SIG-M5 treated with dmso at 0.1 percent for 504 hours (cell line): Measurements from ENCODE around the gene SLC10A1.
"Not testable (repeated sequence)": the region's sequence is repeated elsewhere in the genome, so short reads cannot be mapped to it uniquely, and the experiment has no call there.

Source experiments
- DNase-seq: peaks from one replicate; lab custom pipeline; 2025; ENCODE audit not compliant: unreplicated experiment; lab: John Stamatoyannopoulos, UW

Gene SLC10A1

DNA sequence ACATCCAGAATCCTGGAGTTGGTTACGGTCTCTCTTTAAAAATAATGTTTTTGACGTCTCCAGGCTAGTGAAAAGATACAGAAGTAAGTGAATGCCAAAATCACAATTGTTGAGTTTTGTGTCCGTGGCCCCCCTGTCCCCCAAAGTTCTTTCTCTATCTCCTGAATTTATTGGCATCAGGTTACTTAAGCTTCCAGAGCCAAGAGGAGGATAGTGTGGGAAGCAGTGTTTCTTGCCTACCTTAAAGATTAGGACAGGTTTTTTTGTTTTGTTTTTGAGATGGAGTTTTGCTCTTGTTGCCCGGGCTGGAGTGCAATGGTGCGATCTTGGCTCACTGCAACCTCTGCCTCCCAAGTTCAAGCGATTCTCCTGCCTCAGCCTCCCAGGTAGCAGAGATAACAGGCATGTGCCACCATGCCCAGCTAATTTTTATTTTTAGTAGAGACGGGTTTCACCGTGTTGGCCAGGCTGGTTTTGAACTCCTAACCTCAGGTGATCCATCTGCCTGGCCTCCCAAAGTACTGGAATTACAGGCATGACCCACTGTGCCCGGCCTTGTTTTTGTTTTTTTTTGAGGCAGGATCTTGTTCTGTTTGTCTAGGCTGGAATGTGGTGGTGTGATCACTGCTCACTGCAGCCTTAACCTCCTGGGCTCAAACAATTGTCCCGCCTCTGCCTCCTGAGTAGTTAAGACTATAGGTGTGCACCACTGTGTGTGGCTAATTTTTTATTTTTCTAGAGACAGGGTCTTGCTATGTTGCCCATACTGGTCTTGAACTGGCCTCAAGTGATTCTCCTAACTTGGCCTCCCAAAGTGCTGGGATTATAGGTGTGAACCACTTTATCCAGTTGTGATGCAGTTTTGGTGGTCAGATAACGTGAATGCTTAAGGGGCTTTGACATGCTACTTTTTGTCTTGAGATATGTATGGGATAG is 24.7 kb downstream of the SLC10A1 start:
- no peak for DNase-seq

DNA sequence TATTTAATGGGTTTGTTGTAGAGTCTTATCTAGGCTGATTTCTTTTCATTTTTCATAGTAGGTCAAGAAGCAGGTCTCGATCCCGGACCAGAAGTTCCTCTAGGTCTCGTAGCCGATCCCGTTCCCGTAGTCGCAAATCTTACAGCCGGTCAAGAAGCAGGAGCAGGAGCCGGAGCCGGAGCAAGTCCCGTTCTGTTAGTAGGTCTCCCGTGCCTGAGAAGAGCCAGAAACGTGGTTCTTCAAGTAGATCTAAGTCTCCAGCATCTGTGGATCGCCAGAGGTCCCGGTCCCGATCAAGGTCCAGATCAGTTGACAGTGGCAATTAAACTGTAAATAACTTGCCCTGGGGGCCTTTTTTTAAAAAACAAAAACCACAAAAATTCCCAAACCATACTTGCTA is 25.9 kb downstream of the SLC10A1 start:
- DNase-seq = no peak

DNA sequence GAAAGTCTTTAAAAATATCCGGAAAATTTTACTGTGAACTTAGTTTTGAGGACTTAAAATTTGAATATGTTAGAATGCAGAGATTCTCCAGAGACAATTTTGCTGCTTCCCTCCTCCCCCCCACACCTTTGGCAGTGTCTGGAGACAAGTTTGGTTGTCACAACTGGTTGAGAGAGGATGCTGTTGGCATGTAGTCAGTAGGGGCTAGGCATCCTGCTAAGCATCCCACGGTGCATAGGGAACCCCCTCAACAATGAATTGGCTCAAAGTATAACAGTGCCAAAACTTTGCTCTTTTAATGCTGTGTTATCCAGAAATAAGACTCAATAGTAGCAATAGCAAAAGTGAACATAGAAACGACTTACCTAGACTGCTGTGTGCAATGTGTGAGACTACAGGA is 26.5 kb downstream of the SLC10A1 start:
- DNase-seq = no peak

DNA sequence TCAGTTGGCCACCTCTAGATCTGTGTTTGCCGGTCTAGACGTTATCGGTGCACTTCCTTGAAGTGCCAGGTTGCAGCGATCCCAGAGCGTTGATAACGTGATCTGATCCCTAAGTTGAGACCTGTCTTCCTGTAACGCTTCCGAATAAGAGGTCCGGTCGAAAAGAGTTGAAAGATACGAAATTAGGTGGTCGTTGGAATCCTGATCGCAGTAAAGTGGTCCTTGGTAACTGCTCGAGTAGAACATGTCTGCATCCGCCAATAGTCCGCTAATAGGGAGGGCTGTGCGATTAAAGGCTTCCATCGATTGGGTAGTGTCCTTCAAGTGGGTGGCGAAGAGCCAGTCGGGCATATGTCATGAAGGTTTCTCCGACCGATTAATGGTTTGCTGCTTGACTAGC is 27.4 kb downstream of the SLC10A1 start:
- DNase-seq = no peak

DNA sequence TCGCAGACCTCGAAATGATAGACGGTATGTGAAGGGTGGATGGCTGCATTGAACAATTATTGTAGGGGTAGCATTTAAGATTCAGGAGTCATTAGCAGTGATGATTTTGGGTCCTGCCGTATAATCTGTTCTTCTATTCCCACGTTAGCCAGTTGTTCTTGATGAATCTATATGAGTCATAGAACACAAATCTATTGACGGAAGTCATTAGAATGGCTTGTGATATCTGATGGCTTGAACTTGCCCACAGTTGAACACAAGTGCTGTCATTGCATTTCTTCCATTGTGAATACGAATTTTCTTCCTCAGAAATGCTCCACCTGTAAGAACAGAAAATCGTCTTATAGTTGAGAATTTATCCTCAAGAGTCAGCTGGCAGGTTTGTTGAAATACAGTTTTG is 28.2 kb downstream of the SLC10A1 start:
- DNase-seq = no peak

DNA sequence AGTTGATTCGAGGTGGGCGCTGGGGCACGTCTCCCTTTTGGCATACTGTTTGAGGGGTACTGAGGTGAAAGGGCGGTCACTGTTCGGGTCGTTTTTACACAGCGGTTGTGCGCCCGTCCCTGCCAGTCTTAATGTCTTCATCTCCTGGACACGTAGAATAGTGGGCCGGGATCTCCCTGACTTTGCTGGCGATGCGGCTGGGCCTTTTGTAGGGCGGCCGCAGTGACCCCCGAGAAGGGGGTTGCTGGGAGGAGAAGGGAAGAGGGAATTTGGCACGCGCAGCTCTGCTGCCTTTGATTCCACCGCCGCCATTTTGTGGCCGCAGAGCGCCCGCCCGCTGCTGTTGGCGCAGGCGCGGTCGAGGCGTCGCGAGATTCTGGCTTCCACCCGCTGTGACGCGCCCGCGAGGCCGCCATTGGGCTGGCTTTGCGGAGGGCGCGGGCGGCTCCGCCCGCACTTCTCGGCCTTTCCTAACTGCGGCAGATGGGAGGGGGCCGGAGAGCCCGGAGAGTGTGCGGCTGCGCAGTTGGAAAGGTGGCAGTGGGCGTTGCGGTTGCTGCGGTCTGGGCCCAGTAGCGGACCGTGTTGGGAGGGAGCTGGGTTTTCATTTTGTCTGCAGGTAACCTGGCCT is 29.6 kb downstream of the SLC10A1 start:
- DNase-seq = peak; percentile 82

DNA sequence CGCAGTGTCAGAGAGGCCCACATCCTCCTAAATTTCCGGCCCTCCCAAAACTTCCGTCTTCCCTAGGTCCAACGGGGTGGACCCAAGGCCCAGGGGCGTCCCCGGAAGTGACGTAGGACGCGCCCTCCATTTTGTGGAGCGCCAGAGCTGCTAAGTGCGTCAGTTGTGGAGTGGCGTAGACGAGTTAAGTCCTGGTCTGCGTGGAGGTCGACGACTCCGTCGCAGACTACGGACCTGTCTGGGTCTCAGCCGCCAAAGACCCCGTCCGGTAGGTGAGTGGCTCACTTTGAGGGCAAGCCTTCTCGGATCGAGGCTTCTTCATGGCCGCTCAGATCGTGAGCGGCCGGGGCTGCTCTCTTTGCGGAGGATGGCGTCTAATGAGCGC is 30.1 kb downstream of the SLC10A1 start, which contains the start of gene SRSF5:
SRSF5 (plus strand) TSS at position 159 of the 385 bp plus-strand sequence. CDS start 1,015 bp downstream, outside the sequence.
- DNase-seq = peak; percentile 93

DNA sequence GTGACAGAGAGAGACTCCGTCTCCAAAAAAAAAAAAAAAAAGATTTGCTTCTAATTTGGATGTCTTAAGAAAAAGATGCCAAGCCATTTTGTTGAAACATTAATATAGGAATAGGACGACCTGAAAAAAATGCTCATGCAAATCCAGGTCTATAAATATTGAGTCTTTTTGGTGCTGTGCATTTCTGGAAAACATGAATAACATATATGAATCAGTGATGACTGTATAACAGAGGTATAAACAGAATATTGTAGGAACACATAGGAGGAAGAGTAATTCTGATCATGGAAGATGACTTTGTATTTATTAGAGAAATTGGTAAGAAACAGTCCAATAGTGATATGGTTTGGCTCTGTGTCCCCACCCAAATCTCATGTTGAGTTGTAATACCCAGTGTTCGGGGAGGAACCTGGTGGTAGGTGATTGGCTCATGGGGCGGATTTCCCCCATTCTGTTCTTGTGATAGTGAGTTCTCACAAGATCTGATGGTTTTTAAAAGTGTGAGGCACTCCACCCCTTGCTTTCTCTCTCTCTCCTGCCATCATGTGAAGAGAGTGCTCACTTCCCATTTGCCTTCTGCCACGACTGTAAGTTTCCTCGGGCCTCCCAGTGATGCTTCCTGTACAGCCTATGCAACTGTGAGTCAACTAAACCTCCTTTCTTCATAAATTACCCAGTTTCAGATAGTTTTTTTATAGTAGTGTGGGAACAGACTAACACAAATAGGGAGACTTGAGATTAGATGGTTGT is 33.1 kb downstream of the SLC10A1 start:
- DNase-seq = no peak

DNA sequence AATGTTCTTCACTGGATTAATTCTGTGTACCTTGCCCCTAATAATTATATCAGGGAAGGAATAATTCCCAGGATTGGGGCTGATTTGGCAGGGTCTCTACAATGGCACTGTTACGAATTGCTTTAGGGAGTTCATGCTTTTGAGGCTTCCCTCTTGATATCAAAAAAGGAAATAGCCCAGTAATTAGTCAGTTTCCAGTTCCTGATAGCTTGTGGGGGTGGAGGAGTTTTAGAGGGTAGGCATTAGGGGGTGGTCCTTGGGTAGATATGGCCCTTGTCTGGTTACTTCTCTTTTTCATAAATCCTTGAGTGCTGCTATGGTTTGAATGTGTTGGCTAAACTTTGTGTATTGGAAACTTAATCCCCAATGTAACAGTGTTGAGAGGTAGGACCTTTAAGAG is 36.2 kb downstream of the SLC10A1 start:
- DNase-seq = no peak

DNA sequence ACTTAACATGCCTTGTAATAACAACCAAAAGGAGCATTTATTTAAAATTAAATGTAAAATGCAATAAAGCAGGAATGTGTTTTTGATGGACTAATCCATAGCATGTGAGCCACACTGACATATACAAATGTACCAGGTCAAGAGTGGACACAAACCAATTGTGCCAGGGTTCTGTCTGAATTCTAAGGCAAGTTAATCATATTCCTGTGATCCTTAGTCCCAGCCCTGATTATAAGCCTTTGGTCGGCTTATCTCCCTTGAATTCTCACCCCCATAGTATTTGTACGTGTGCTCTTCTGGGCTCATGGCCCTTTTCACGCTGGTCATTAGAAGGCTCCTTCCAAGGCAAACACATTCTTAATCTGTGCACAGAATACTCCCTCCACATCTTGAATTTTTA is 40.7 kb downstream of the SLC10A1 start:
- DNase-seq = no peak

DNA sequence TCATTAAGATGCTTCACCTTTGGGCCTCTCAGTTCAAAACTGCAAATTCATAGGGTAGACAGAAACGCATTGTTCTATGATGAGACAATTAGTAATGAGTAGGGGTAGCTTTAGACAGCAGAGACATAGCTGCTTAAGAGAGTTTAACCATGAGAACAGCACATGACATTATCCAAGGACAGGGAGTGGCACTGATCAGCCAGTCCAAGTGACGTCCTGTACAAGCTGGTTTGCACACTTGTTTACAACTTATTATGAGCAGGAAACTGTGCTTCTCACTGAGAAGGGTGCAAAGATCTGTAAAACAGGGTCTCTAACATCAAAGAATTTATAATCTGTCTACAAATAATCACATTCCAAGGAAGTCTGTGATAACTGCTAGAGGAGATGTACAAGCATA is 41.3 kb downstream of the SLC10A1 start:
- no peak for DNase-seq

DNA sequence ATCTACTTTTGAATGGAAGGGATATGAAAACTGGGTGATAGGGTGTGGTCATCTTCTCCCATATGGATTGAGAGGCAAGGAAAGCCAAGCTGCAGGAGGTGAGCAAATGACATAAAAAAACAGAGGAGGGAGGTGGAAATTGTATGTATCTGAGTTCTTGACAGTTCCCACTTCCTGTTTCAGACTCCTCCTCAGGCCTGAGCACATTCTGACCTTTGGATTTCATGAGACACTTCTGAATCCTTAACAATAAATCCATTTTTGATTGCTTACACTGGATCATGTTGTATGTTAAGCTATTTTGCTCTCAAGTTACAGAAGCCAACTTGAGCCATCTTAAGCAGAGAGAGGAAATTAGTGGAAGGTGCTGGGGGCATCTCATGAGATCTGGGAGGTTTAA is 41.7 kb downstream of the SLC10A1 start:
- DNase-seq = peak; percentile 6

DNA sequence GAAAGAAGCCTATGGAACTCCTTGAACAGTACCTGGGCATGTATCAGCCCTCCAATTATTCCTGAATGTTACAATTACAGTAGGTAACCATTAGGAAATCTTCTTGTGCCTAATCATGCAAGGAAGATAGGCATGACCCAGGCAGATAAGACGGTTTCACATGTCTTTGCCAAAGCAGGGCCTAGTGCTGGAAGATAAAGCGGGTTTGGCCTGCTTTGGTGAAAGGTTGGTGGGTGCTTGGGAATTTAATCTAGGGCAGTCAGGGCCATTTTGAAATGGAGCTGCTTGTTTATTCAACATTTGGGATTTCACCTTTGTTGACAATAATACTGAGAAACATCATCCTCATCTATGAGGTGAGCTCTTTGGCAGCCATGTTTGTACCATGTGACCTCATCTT is 42.6 kb downstream of the SLC10A1 start:
- no peak for DNase-seq

DNA sequence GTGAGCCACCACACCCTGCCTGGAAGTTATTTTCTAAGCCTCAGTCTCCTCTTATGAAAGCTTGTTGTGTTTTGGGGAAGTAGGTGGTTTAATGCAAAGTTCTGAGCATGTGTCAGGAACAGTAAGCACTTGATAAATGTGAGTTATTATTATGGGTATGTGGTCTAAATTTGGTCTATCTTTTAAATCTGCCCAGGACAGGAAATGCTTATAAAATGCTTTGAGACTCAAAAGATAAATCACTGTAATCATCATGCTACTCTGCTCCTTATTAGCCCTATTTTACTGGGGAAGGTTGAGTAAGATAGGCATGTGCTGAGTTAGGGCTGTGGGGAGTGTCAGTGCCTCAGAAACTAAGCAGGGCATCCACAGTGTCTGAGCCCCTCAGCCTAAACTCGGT is 43.2 kb downstream of the SLC10A1 start:
- no peak for DNase-seq

DNA sequence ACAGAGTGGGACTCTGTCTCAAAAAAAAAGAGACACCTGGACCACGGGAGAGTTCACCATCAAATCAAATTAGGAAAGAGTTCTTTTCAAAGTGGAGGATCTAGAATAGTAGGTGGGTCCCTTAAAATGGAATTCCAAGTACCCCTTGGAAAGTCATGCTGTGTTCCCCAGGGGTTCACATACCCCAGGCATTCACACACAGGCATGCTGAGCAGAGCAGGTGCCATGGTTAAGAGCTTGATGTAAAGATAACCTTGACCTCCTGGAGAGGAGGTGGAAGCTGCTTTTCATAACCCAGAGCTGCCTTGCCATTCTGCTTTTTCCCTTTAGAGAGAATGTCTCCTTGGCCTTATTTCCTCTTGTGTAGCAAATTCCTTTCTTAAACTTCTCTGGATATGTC is 44.3 kb downstream of the SLC10A1 start:
- no peak for DNase-seq

DNA sequence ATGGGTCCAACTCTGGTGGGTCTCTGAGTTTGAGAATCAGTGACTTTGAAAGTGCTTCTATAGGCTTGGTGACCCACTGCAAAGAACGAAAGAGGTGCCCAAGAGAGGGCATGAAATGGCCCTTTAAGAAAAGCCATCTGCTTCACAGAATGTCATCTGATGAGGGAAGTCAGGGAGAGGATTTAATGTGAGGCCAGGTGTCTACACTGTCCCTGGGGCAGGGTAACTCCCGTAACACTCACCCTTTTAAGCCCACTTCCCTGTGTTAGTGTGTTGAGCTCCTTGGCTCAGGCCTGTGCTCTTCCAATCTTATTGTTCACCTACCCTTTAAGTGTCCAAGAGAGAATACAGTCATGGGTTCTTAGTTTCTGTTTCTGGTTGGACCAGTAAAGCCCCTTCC is 46.5 kb downstream of the SLC10A1 start:
- DNase-seq = no peak

DNA sequence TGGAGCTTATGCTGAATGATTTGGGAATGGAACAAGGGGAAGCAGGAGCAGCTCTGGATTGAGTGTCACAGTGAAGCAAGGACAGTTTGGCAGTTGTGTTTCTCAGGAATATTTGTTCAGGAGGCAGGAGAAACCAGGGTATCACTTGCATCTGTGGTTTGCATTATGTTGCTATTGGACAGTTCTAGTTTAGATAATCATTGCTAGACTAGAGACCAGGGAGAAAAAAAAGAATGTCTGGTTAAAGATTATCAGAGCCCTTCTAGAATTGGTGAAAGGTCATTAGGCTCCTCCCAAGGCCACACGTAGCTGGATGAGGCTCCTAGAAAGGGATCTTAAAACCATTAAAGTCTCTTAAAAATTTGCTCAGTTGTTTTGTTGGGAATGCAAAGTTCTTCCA is 47.1 kb downstream of the SLC10A1 start:
- DNase-seq = no peak

DNA sequence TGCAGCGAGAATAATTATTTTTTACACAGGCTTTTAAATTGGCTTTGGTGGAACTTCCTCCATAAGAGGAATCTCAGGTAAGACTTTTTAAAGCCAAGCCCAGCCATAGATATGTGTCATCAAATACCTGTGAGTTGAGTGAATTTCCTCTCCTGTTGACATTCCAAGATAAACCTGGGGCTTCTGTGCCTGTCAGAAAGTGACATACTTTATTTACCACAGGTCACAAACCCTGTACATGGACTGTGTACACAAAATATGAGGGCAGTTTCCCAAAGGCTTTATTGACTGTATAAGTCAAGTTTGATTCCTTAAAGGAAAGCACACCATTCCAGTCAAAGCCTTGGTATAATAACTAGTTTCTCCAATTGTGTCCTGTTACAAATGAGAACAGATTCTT is 56.0 kb downstream of the SLC10A1 start:
- peak; percentile 47 for DNase-seq

DNA sequence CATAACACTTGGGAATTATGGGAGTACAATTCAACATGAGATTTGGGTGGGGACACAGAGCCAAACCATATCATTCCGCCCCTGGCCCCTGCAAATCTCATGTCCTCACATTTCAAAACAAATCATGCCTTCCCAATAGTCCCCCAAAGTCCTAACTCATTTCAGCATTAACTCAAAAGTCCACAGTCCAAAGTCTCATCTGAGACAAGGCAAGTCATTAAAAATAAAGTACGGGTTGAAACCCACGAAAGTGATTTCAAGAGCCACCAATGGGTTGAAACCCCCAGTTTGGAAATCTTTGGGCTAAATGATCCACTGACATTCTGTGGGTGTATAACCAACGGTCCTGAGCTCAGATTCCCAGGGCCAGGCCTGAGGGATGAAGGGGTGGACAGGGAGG is 60.6 kb downstream of the SLC10A1 start:
- not testable (repeated sequence) for DNase-seq

DNA sequence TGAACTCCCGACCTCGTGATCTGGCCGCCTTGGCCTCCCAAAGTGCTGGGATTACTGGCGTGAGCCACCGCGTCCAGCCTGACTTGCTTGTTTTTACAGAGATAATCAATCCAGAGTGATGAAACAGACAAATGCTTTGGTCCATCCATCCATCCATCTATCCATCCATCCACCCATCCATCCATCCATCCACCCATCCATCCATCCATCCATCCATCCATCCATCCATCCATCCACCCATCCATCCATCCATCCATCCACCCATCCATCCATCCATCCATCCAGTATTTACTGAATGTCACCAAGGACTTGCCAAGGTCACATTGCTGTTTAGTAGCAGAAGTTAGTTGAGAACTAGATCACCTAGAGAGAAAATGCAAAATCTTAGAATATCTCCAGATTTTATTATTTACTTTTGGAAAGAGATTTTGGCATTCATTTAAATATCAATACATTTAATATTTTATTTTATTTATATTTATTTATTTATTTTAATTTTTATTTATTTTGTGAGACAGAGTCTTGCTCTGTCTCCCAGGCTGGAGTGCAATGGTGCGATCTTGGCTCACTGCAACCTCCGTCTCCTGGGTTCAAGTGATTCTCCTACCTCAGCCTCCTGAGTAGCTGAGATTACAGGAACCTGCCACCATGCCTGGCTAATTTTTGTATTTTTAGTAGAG is 65.0 kb downstream of the SLC10A1 start:
- DNase-seq = not testable (repeated sequence)

DNA sequence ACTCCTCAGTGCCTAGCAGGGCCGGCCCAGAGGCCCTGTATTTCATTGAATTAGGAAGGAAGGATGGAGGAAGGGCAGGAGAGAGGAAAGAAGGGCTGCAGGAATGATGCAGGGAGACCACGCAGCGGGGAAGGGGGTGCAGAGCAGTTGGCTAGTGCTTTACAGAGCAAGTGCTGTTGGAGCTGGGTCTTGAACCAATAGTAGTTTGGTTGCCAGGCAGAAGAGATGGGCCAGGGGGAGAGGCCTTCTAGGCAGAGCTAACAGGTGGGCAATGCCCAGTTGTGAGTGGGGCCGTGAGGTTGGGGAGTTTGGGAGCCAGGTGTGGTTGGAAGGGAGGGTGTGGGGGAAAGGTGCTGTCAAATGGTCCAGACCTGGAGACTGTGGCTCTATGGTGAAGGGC is 69.2 kb downstream of the SLC10A1 start:
- DNase-seq = no peak
